Ishikawa (cell line): ENCODE results near the gene XRCC3.

ENCODE experiments used
- CREB1 ChIP-seq: IDR thresholded peaks from 2 replicates; pipeline ENCODE4 v1.6.1; 2012; ENCODE audit warnings: low read depth
- RAD21 ChIP-seq: IDR thresholded peaks from 2 replicates; pipeline ENCODE4 v1.6.1; 2012; ENCODE audit warnings: low read depth
- TCF12 ChIP-seq: IDR thresholded peaks from 2 replicates; pipeline ENCODE4 v1.6.1; 2012; ENCODE audit warnings: low read depth

- TF ChIP-seq RAD21 (no peak), TCF12 (no peak), CREB1 (no peak)
Observed at GRCh38 chr14:103715052-103716000, at the start of gene XRCC3, which contains the start of gene ZFYVE21.
